ENCODE results near the gene KRT76.

The KRT76 gene

GRCh38 chr12:52728374-52728773, 48.8 kb downstream of the KRT76 start:
- no peak for DNase-seq

- DNase-seq: no peak
Measured at GRCh38 chr12:52727037-52727436, 50.1 kb downstream of the KRT76 start.

GRCh38 chr12:52726451-52726850, 50.7 kb downstream of the KRT76 start:
- DNase-seq: no peak

GRCh38 chr12:52724384-52724783, 52.8 kb downstream of the KRT76 start:
- DNase-seq: no peak

GRCh38 chr12:52722680-52723079, 54.5 kb downstream of the KRT76 start:
- DNase-seq: no peak

GRCh38 chr12:52721838-52722470, 55.2 kb downstream of the KRT76 start:
- DNase-seq: no peak

GRCh38 chr12:52720365-52720886, 56.7 kb downstream of the KRT76 start:
- no peak for DNase-seq

Measured in NCI-H526 treated with DMSO at 0.1 percent for 48 hours (cell line).